ENCODE measurements around the gene OSBPL3. TPM values are rescaled to one million over a fixed set of nuclear protein-coding genes. Genes with fewer than 3 reads are reported as not detected.
A peak's percentile ranks its signal among the peaks of the same experiment; 100 is the strongest.

OSBPL3 gene
- total RNA-seq, 2 experiments from 2014 or later, result 44.6 to 45.7 TPM

- DNase-seq, result no peak
- ChIA-PET POLR2A (interaction anchor here (0.6 to 4.7 kb wide), 2 partner anchors 11 to 133 kb away, joined by 4 to 25 read pairs; partner anchors contain the start of gene OSBPL3), CTCF (interaction anchor here (2.9 to 3.3 kb wide), 2 partner anchors 12 to 147 kb away, joined by 10 to 28 read pairs; partner anchors contain the start of gene OSBPL3)
- no peak overlapping the region for H3K27ac Mint-ChIP-seq
- no peak for TF ChIP-seq CTCF (IDR thresholded peaks at IDR 0.05)
- intact Hi-C loops (cut with micrococcal nuclease), result loop anchor here (5.0 kb wide), 1 partner anchor 56 kb away; no protein-coding TSS in a partner anchor
- no peak overlapping the region for H3K4me3 Mint-ChIP-seq
- peaks cover 79% of the 10 kb centered on the region for H3K4me1 Mint-ChIP-seq (ENCODE audit: low read depth)
- H3K36me3 Mint-ChIP-seq (ENCODE audit: low read depth), result peaks cover 6% of the 10 kb centered on the region
- no peaks in the 10 kb centered on the region for H3K27me3 Mint-ChIP-seq
- no peak for ATAC-seq
- no peaks in the 10 kb centered on the region for H3K9me3 Mint-ChIP-seq
Measured at GRCh38 chr7:24968165-24968564, 11.8 kb downstream of the OSBPL3 start.

GRCh38 chr7:24967696-24968095 is 12.3 kb downstream of the OSBPL3 start:
- intact Hi-C loops (cut with micrococcal nuclease), result loop anchor here (2.0 to 5.0 kb wide), 2 partner anchors 13 to 55 kb away; partner anchors contain the start of gene OSBPL3
- no peak for DNase-seq
- POLR2A ChIA-PET, result interaction anchor here (0.6 to 4.7 kb wide), 2 partner anchors 12 to 132 kb away, joined by 4 to 25 read pairs; partner anchors contain the start of gene OSBPL3
- CTCF ChIA-PET, result interaction anchor here (1.8 to 3.3 kb wide), 3 partner anchors 12 to 147 kb away, joined by 5 to 28 read pairs (median 10); partner anchors contain the start of gene OSBPL3
- Mint-ChIP-seq H3K4me1 (ENCODE audit: low read depth) (peaks cover 79% of the 10 kb centered on the region), H3K4me3 (no peak overlapping the region), H3K27ac (no peak overlapping the region), H3K36me3 (ENCODE audit: low read depth) (peaks cover 6% of the 10 kb centered on the region), H3K27me3 (no peaks in the 10 kb centered on the region), H3K9me3 (no peaks in the 10 kb centered on the region)
- no peak for TF ChIP-seq CTCF (IDR thresholded peaks at IDR 0.05)
- no peak for ATAC-seq

- POLR2A ChIA-PET, result interaction anchor here (4.7 kb wide), 1 partner anchor 13 kb away, joined by 25 read pairs; the partner anchor contains the start of gene OSBPL3
- H3K36me3 Mint-ChIP-seq (ENCODE audit: low read depth), result peaks cover 6% of the 10 kb centered on the region
- intact Hi-C loops (cut with micrococcal nuclease), result loop anchor here (1.0 to 5.0 kb wide), 3 partner anchors 14 to 146 kb away; partner anchors contain the start of gene OSBPL3
- H3K27me3 Mint-ChIP-seq, result no peaks in the 10 kb centered on the region
- H3K27ac Mint-ChIP-seq, result peak overlapping the region; percentile 37
- H3K9me3 Mint-ChIP-seq, result no peaks in the 10 kb centered on the region
- peaks cover 78% of the 10 kb centered on the region for H3K4me1 Mint-ChIP-seq (ENCODE audit: low read depth)
- no peak for TF ChIP-seq CTCF (IDR thresholded peaks at IDR 0.05)
- CTCF ChIA-PET, result interaction anchor here (1.1 to 3.3 kb wide), 7 partner anchors 13 to 154 kb away, joined by 3 to 28 read pairs (median 5); partner anchors contain the start of gene OSBPL3
- ATAC-seq, result no peak
- H3K4me3 Mint-ChIP-seq, result no peak overlapping the region
- DNase-seq, result no peak
Measured at GRCh38 chr7:24966802-24967201, 13.2 kb downstream of the OSBPL3 start.

GRCh38 chr7:24965831-24966708 is 13.9 kb downstream of the OSBPL3 start:
- Mint-ChIP-seq H3K9me3 (no peaks in the 10 kb centered on the region), H3K36me3 (ENCODE audit: low read depth) (peaks cover 11% of the 10 kb centered on the region), H3K4me3 (peak overlapping the region; percentile 6), H3K27ac (peak overlapping the region; percentile 48), H3K4me1 (ENCODE audit: low read depth) (peaks cover 77% of the 10 kb centered on the region), H3K27me3 (no peaks in the 10 kb centered on the region)
- no peak for TF ChIP-seq CTCF (IDR thresholded peaks at IDR 0.05)
- DNase-seq (peak; percentile 68), ATAC-seq (peak; percentile 87)
- CTCF ChIA-PET, result interaction anchor here (1.1 to 3.3 kb wide), 7 partner anchors 14 to 153 kb away, joined by 3 to 28 read pairs (median 5); partner anchors contain the start of gene OSBPL3
- intact Hi-C loops (cut with micrococcal nuclease), result loop anchor here (1.0 to 5.0 kb wide), 3 partner anchors 15 to 145 kb away; partner anchors contain the start of gene OSBPL3
- POLR2A ChIA-PET, result interaction anchor here (4.7 kb wide), 1 partner anchor 13 kb away, joined by 25 read pairs; the partner anchor contains the start of gene OSBPL3

Measured in activated CD8-positive, alpha-beta T cell treated with anti-CD3 and anti-CD28 coated beads for 36 hours (primary cell).